Stimulated activated effector memory CD8-positive, alpha-beta T cell treated with anti-CD3 and anti-CD28 coated beads, Interleukin-12 subunit alpha, Interleukin-12 subunit beta, amount 100 ng/mL, for 72 hours (primary cell): ENCODE data around the gene COLQ.

ENCODE experiments used
- ATAC-seq: fragments of 150-1000 bp; cut with Tn5 transposase; 2 replicates; pipeline ENCODE4 v1.10.0; 2021
- DNase-seq, 2 donors: peaks; one replicate each; pipeline ENCODE4 v3.0.0; 2021 to 2022; ENCODE audit warnings: low spot score in 2 of 2
- H3K27ac Mint-ChIP-seq: one replicate; pipeline ENCODE4 v1.8.0; 2022; ENCODE audit warnings: mild to moderate bottlenecking, mixed read lengths
- H3K36me3 Mint-ChIP-seq: one replicate; pipeline ENCODE4 v1.8.0; 2022; ENCODE audit warnings: mild to moderate bottlenecking, mixed read lengths
- H3K4me1 Mint-ChIP-seq: one replicate; pipeline ENCODE4 v1.8.0; 2022; ENCODE audit warnings: mixed read lengths
- H3K4me3 Mint-ChIP-seq: one replicate; pipeline ENCODE4 v1.8.0; 2022; ENCODE audit warnings: mild to moderate bottlenecking, mixed read lengths
- H3K9me3 Mint-ChIP-seq: one replicate; pipeline ENCODE4 v1.8.0; 2022; ENCODE audit warnings: mixed read lengths

COLQ gene

GRCh38 chr3:15409239-15409638 lies 112.3 kb downstream of the COLQ start:
- Mint-ChIP-seq H3K27ac (no peak overlapping the region), H3K4me1 (no peaks in the 10 kb centered on the region), H3K4me3 (no peak overlapping the region), H3K36me3 (peaks cover 43% of the 10 kb centered on the region), H3K9me3 (no peaks in the 10 kb centered on the region)
- ATAC-seq (no peak), DNase-seq (no peak)

- DNase-seq (no peak), ATAC-seq (peak; percentile 62)
- Mint-ChIP-seq H3K4me3 (no peak overlapping the region), H3K36me3 (peaks cover 7% of the 10 kb centered on the region), H3K9me3 (no peaks in the 10 kb centered on the region), H3K27ac (no peak overlapping the region), H3K4me1 (peaks cover 11% of the 10 kb centered on the region)
Observed at GRCh38 chr3:15405448-15406050, 116.0 kb downstream of the COLQ start.

GRCh38 chr3:15404767-15405166 lies 116.7 kb downstream of the COLQ start:
- no peak for ATAC-seq
- no peaks in the 10 kb centered on the region for H3K36me3 Mint-ChIP-seq
- no peaks in the 10 kb centered on the region for H3K9me3 Mint-ChIP-seq
- no peak overlapping the region for H3K27ac Mint-ChIP-seq
- H3K4me1 Mint-ChIP-seq = peaks cover 18% of the 10 kb centered on the region
- H3K4me3 Mint-ChIP-seq = no peak overlapping the region
- no peak for DNase-seq

GRCh38 chr3:15403965-15404364 lies 117.5 kb downstream of the COLQ start:
- peaks cover 26% of the 10 kb centered on the region for H3K4me1 Mint-ChIP-seq
- no peaks in the 10 kb centered on the region for H3K36me3 Mint-ChIP-seq
- no peak overlapping the region for H3K27ac Mint-ChIP-seq
- no peak overlapping the region for H3K4me3 Mint-ChIP-seq
- no peak for ATAC-seq
- DNase-seq = no peak
- H3K9me3 Mint-ChIP-seq = no peaks in the 10 kb centered on the region

GRCh38 chr3:15403495-15403894 lies 118.0 kb downstream of the COLQ start:
- ATAC-seq = no peak
- no peaks in the 10 kb centered on the region for H3K36me3 Mint-ChIP-seq

GRCh38 chr3:15401936-15402335 lies 119.6 kb downstream of the COLQ start:
- no peak for DNase-seq
- no peak overlapping the region for H3K4me3 Mint-ChIP-seq
- no peaks in the 10 kb centered on the region for H3K36me3 Mint-ChIP-seq
- H3K27ac Mint-ChIP-seq = peak overlapping the region; percentile 1
- no peaks in the 10 kb centered on the region for H3K9me3 Mint-ChIP-seq
- peaks cover 31% of the 10 kb centered on the region for H3K4me1 Mint-ChIP-seq
- ATAC-seq = no peak

More at GRCh38 chr3:15403495-15403894, 118.0 kb downstream of the COLQ start:
- peaks cover 31% of the 10 kb centered on the region for H3K4me1 Mint-ChIP-seq
- DNase-seq = no peak
- H3K27ac Mint-ChIP-seq = no peak overlapping the region
- H3K4me3 Mint-ChIP-seq = no peak overlapping the region
- no peaks in the 10 kb centered on the region for H3K9me3 Mint-ChIP-seq
